Measurements from ENCODE around the gene LGR6. TPM values are rescaled to one million over a fixed set of nuclear protein-coding genes. Genes with fewer than 3 reads are reported as not detected.

LGR6 gene
- polyA plus RNA-seq, 3 donors = not detected

DNA sequence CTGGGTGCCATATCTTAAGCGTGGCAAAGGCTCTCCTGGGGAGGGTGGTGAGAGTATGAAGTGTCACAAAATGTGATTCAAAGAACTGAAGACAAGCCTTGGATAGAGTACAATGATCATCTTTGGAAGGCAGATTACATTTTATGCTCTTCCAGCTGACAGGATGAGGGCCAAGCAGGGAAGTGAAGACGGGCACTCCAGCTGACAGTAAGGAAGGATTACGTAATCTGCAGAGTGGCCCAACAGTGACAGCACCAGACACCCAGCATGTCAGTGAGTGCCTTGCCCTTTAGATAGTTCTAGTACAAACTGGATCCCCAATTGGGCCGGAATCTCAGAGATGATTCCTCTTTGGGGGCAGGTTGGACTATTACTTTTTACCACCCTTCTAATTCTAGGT is 95.4 kb downstream of the LGR6 start:
- peaks cover 5 to 26% (median 5%) of the 10 kb centered on the region in 3 donors for H3K27me3 Mint-ChIP-seq (ENCODE audit: low read depth in 3 of 3)
- no peak overlapping the region for H3K4me2 ChIP-seq (replicated peaks; ENCODE audit: extremely low read depth, low read length, poor library complexity, severe bottlenecking)
- H4K20me1 ChIP-seq (ENCODE audit: insufficient read depth, low read length) = no peaks in the 10 kb centered on the region
- DNase-seq = peak in 1 of 3 donors; percentile 19
- H3K4me1 Mint-ChIP-seq = peaks cover 3% of the 10 kb centered on the region
- H3K4me1 ChIP-seq (ENCODE audit: control insufficient read depth in 1 of 2, insufficient read depth in 2 of 2, low read length in 2 of 2) = no peaks in the 10 kb centered on the region
- no peaks in the 10 kb centered on the region for H3K9me3 Mint-ChIP-seq
- peaks cover 4 to 5% of the 10 kb centered on the region in 2 donors for H3K27me3 ChIP-seq (ENCODE audit: control insufficient read depth in 2 of 2, insufficient read depth in 2 of 2, low read length in 2 of 2)
- no peak overlapping the region for H3K4me3 ChIP-seq (replicated peaks in 1 of 3; ENCODE audit: low read depth in 2 of 3, low read length in 3 of 3)
- H2AFZ ChIP-seq (ENCODE audit: insufficient read depth, low read depth, low read length, poor library complexity, severe bottlenecking) = no peak overlapping the region
- H3K27ac Mint-ChIP-seq = no peak overlapping the region
- H3K9me3 ChIP-seq (replicated peaks in 1 of 2; ENCODE audit: control insufficient read depth in 1 of 2, insufficient read depth in 1 of 2, low read length in 2 of 2) = no peaks in the 10 kb centered on the region
- no peak overlapping the region for H3K4me3 Mint-ChIP-seq
- 49% methylated on average over 4 of the region's 4 CpGs for WGBS (ENCODE audit: insufficient coverage)
- no peaks in the 10 kb centered on the region for H3K79me2 ChIP-seq (ENCODE audit: insufficient read depth, low read length)
- no peak overlapping the region for H3K27ac ChIP-seq (ENCODE audit: low read depth in 1 of 2, low read length in 2 of 2)
- no peaks in the 10 kb centered on the region for H3K36me3 ChIP-seq (replicated peaks in 1 of 2; ENCODE audit: control insufficient read depth in 1 of 2, insufficient read depth in 2 of 2, low read length in 2 of 2)
- intact Hi-C loops (cut with micrococcal nuclease) = no loop called here
- H3K9ac ChIP-seq (ENCODE audit: insufficient read depth, low read length, poor library complexity, severe bottlenecking) = no peak overlapping the region
- TF ChIP-seq, protein P1, sequence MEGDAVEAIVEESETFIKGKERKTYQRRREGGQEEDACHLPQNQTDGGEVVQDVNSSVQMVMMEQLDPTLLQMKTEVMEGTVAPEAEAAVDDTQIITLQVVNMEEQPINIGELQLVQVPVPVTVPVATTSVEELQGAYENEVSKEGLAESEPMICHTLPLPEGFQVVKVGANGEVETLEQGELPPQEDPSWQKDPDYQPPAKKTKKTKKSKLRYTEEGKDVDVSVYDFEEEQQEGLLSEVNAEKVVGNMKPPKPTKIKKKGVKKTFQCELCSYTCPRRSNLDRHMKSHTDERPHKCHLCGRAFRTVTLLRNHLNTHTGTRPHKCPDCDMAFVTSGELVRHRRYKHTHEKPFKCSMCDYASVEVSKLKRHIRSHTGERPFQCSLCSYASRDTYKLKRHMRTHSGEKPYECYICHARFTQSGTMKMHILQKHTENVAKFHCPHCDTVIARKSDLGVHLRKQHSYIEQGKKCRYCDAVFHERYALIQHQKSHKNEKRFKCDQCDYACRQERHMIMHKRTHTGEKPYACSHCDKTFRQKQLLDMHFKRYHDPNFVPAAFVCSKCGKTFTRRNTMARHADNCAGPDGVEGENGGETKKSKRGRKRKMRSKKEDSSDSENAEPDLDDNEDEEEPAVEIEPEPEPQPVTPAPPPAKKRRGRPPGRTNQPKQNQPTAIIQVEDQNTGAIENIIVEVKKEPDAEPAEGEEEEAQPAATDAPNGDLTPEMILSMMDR (IDR thresholded peaks at IDR 0.05) = no peak
- H3K36me3 Mint-ChIP-seq = no peaks in the 10 kb centered on the region

DNA sequence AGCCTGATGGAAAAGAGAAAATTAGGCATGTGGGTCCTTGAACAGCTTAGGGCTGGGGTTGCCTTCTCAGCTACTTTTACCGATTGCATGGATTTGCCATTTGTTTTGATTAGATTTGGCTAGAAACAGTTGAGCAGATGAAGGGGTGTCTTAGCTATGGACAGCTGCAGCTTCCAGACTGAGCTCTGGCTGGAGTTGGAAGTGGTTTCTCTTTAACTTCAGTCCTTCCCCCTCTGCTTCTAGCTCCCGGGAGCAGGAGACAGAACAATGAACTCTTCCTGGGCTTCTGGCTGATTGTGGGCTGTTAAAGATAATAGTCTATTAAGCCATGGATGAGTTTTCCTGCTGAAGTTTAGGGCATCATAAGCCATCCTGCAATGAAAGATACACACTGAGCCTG is 97.4 kb downstream of the LGR6 start:
- Mint-ChIP-seq H3K36me3 (no peaks in the 10 kb centered on the region), H3K4me3 (no peak overlapping the region), H3K27me3 (ENCODE audit: low read depth in 3 of 3) (peaks cover 3 to 22% (median 5%) of the 10 kb centered on the region in 3 donors), H3K27ac (peak overlapping the region in 1 of 7 donors; percentile 1), H3K9me3 (no peaks in the 10 kb centered on the region), H3K4me1 (peaks cover 7% of the 10 kb centered on the region)
- H4K20me1 ChIP-seq (ENCODE audit: insufficient read depth, low read length) = no peaks in the 10 kb centered on the region
- H3K36me3 ChIP-seq (replicated peaks in 1 of 2; ENCODE audit: control insufficient read depth in 1 of 2, insufficient read depth in 2 of 2, low read length in 2 of 2) = no peaks in the 10 kb centered on the region
- DNase-seq = no peak
- peaks cover 2 to 5% of the 10 kb centered on the region in 2 donors for H3K27me3 ChIP-seq (ENCODE audit: control insufficient read depth in 2 of 2, insufficient read depth in 2 of 2, low read length in 2 of 2)
- H3K9ac ChIP-seq (ENCODE audit: insufficient read depth, low read length, poor library complexity, severe bottlenecking) = no peak overlapping the region
- H3K79me2 ChIP-seq (ENCODE audit: insufficient read depth, low read length) = no peaks in the 10 kb centered on the region
- no peak overlapping the region for H2AFZ ChIP-seq (ENCODE audit: insufficient read depth, low read depth, low read length, poor library complexity, severe bottlenecking)
- H3K4me1 ChIP-seq (ENCODE audit: control insufficient read depth in 1 of 2, insufficient read depth in 2 of 2, low read length in 2 of 2) = no peaks in the 10 kb centered on the region
- WGBS (ENCODE audit: insufficient coverage) = 60% methylated on average over 1 of the region's 2 CpGs
- no peak overlapping the region for H3K27ac ChIP-seq (ENCODE audit: low read depth in 1 of 2, low read length in 2 of 2)
- TF ChIP-seq, protein P1 (IDR thresholded peaks at IDR 0.05) = no peak
- intact Hi-C loops (cut with micrococcal nuclease) = no loop called here
- no peak overlapping the region for H3K4me2 ChIP-seq (replicated peaks; ENCODE audit: extremely low read depth, low read length, poor library complexity, severe bottlenecking)
- H3K4me3 ChIP-seq (replicated peaks in 1 of 3; ENCODE audit: low read depth in 2 of 3, low read length in 3 of 3) = no peak overlapping the region
- no peaks in the 10 kb centered on the region for H3K9me3 ChIP-seq (replicated peaks in 1 of 2; ENCODE audit: control insufficient read depth in 1 of 2, insufficient read depth in 1 of 2, low read length in 2 of 2)
